Loucy (cell line): ENCODE measurements around the gene GLUD1.

Experiments used
- CTCF ChIP-seq: fragments of 200-600 bp; sonication (generic); conservative IDR thresholded peaks from 2 replicates; pipeline ENCODE4 v1.5.1; 2014; ENCODE audit warnings: mild to moderate bottlenecking, antibody characterized with exemption, low read length
- EZH2phosphoT487 ChIP-seq: fragments of 200-600 bp; IDR thresholded peaks from 2 replicates; pipeline ENCODE4 v1.6.1; 2018; ENCODE audit warnings: antibody characterized with exemption, mild to moderate bottlenecking, moderate library complexity, borderline replicate concordance

DNA sequence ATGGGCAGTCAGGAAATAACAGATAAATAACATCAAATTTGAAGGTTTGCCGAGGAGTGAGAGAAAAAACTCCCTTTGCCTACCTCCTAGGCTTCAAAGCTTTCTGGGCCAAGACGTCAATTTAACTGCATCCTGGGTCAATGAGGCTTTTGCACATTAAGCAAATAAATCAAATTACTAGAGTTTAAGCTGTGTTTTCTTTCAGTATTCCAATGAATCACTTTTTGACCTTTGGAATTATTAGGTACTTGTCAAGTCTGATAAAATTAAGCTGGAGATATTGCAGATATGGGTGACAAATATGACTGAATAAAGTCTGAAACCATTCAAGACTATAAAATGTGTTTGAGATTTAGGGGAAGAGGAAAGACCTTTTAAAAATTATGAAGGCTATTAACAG is 22.2 kb downstream of the GLUD1 start:
- no peak for TF ChIP-seq CTCF
- no peak for TF ChIP-seq EZH2phosphoT487
